Measurements from ENCODE around the gene OR10X1. TPM values are rescaled to one million over a fixed set of nuclear protein-coding genes. Genes with fewer than 3 reads are reported as not detected.

The OR10X1 gene
- total RNA-seq, 1 experiment from 2014 or later = not detected

GRCh38 chr1:158586942-158587341 lies 7.2 kb upstream of the OR10X1 start:
- no peak for TF ChIP-seq MYBL2 (CRISPR knock-in tag; IDR thresholded peaks at IDR 0.05)
- TF ChIP-seq EMX1 (CRISPR knock-in tag; IDR thresholded peaks at IDR 0.05) = no peak
- TF ChIP-seq NR2C2 (CRISPR knock-in tag; IDR thresholded peaks at IDR 0.05) = no peak
- TF ChIP-seq ZNF263 (CRISPR knock-in tag; IDR thresholded peaks at IDR 0.05; ENCODE audit: low read depth) = no peak
- TF ChIP-seq NFYB (CRISPR knock-in tag; conservative IDR thresholded peaks at IDR 0.05; ENCODE audit: low read depth) = no peak
- TF ChIP-seq NR1H2 (CRISPR knock-in tag; IDR thresholded peaks at IDR 0.05) = no peak
- TF ChIP-seq ZNF532 (CRISPR knock-in tag; IDR thresholded peaks at IDR 0.05; ENCODE audit: borderline replicate concordance) = no peak
- no peak for TF ChIP-seq RORB (CRISPR knock-in tag; IDR thresholded peaks at IDR 0.05)
- no peak for TF ChIP-seq AR (CRISPR knock-in tag; IDR thresholded peaks at IDR 0.05)
- no peak for TF ChIP-seq NR3C1 (CRISPR knock-in tag; conservative IDR thresholded peaks at IDR 0.05; ENCODE audit: low read depth)
- no peak for TF ChIP-seq RELA (CRISPR knock-in tag; IDR thresholded peaks at IDR 0.05; ENCODE audit: borderline replicate concordance)
- no peak for TF ChIP-seq ZNF219 (CRISPR knock-in tag; IDR thresholded peaks at IDR 0.05; ENCODE audit: borderline replicate concordance)
- TF ChIP-seq NFE2L1 (CRISPR knock-in tag; IDR thresholded peaks at IDR 0.05) = no peak
- no peak for TF ChIP-seq HMGA2 (CRISPR knock-in tag; IDR thresholded peaks at IDR 0.05)
- no peak for TF ChIP-seq ZNF423 (CRISPR knock-in tag; IDR thresholded peaks at IDR 0.05)
- TF ChIP-seq GTF2I (CRISPR knock-in tag; conservative IDR thresholded peaks at IDR 0.05) = no peak
- no peak for TF ChIP-seq ARID4B (CRISPR knock-in tag; IDR thresholded peaks at IDR 0.05; ENCODE audit: borderline replicate concordance)
- no peak for TF ChIP-seq NFATC4 (CRISPR knock-in tag; IDR thresholded peaks at IDR 0.05)
- H3K4me3 Mint-ChIP-seq = no peak overlapping the region
- CTCF ChIA-PET = no interaction called here
- H3K27me3 Mint-ChIP-seq (ENCODE audit: low read depth) = no peaks in the 10 kb centered on the region
- no peak overlapping the region for H3K27ac Mint-ChIP-seq
- DNase-seq (ENCODE audit: low spot score) (no peak), ATAC-seq (no peak; the same call in 1 of the 2 replicates)
- H3K4me1 Mint-ChIP-seq = no peaks in the 10 kb centered on the region
- POLR2A ChIA-PET = no interaction called here
- peaks cover 26% of the 10 kb centered on the region for H3K9me3 Mint-ChIP-seq
- H3K36me3 Mint-ChIP-seq = peaks cover 14% of the 10 kb centered on the region

All from WTC11 (cell line).